ENCODE data around the gene WDFY2.

- TF ChIP-seq POLR2A (IDR thresholded peaks at IDR 0.05), result no peak
- no peak for TF ChIP-seq CTCF (IDR thresholded peaks at IDR 0.05)
- TF ChIP-seq EP300 (IDR thresholded peaks at IDR 0.05), result no peak
Measured at GRCh38 chr13:51771418-51772104, 187.3 kb downstream of the WDFY2 start.
